HG03558 (cell line): ENCODE data around the gene EFCAB12.
"Not testable (repeated sequence)": the region's sequence is repeated elsewhere in the genome, so short reads cannot be mapped to it uniquely, and the experiment has no call there.

Experiments
- ATAC-seq: cut with Tn5 transposase; IDR thresholded peaks from one replicate; pipeline ENCODE4 v1.9.1; 2021; ENCODE audit warnings: moderate number of reproducible peaks; ENCODE audit not compliant: unreplicated experiment; ENCODE audit errors: extremely low read depth

The EFCAB12 gene

DNA sequence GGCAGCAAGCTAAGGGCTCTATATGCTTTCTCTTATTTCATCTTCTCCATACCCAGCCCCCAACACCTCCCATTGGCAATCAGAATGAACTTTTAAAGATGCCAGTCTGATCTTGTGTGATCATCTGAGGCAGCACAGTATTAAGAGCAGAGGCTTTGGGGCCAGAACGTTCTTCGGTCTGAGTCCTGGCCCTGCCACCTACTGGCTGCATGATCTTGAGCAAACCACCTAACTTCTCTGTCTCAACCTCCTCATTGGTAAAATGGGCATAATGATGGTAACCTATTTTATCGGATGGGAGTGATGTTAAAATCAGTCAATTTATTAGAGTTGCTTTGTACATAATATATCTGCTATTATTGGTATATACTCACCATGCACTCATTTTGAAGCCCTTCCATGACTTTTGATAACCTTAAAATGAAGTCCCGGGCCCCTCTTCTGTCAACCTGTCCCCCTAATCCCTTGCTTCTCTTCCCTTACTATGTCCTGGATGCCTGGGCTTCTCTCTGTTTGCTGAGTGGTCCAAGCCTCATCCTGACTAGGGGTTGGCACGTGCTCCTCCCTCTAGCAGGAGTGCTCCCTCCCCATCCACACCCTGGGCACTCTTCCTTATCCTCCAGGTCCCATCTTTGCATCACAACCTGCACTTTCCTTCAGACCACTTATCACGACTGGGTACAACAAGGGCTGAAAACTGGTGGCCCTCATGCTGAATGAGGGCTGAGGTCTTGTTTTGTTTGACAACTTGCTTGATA is 6.3 kb downstream of the EFCAB12 start:
- no peak for ATAC-seq

- ATAC-seq: no peak
These were observed 7.1 kb downstream of the EFCAB12 start for GRCh38 chr3:129421236-129421883.

DNA sequence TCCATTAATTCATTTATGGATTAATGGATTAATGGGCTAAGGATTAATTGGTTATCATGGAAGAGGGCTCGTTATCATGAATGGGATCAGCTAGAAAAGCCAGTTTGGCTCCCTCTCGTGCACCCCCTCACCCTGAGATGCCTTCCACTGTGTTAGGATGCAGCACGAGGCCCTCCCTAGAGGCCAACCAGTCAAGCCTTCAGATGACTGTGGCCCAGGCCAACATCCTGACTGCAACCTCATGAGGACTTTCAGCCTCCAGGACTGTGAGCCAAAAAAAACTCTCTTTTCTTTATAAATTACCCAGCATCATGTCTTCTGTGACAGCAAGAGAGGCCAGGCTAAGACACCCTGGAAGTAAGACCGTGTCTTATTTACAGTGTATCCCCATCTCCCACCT is 9.0 kb downstream of the EFCAB12 start:
- no peak for ATAC-seq

DNA sequence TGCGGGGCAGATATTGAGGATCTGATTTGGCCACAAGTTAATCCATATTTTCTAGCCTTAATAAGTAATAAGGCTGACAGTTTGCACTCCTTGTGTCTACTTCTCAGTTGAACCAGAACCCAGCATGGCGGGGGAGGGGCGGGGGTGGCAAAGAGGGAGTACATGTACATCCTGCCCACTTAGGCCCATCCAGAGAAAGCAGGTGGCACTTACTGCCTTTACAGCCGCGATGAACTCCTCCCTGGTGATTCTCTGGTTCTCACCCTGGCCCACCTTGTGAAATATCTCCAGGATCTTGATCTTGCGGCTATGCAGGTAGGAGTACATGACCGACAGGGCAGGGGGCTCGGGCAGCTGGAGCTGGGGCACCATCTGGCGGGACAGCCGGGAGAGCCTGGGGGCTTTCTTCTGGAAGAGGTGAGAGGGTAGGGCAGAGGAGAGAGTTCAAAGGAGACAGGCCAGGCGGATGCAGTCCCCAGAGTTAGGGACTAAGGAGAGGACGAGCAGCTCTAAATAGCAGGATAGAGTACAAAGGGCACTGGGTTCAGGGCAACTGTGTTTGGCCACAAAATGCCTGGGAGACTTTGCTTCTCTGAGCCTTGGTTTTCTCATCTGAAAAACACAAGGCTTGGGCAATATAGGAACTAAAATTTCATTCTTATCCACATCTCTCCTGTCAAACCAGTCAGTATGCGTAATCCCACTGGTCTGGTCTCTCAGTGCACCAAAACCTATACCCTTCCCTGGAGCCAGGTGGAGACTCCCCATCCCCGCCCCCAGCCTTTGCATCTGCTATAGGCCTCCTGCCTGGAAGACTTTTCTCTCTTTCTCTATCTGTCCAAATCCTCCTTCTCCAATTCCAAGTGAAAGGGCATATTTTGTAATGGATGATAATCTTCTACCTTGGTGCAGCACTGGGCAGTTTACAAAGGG is 10.1 kb downstream of the EFCAB12 start:
- ATAC-seq: no peak

GRCh38 chr3:129417326-129417725 is 11.1 kb downstream of the EFCAB12 start:
- no peak for ATAC-seq

DNA sequence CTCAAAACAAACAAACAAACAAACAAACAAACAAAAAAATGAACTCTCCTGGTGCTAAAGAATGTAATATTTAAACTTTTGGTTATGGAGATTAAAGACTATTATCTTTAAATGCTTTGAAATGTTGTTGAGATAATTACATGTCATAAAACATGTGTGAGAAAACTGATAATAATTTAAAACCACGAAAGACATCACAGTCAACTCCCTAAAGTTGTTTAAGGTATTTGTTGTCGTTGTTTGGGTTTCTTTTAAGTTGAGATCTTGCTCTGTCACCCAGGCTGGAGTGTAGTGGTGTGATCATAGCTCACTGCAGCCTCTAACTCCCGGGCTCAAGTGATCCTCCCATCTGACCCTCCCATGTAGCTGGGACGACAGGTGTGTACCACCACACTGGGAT is 12.0 kb downstream of the EFCAB12 start:
- no peak for ATAC-seq

DNA sequence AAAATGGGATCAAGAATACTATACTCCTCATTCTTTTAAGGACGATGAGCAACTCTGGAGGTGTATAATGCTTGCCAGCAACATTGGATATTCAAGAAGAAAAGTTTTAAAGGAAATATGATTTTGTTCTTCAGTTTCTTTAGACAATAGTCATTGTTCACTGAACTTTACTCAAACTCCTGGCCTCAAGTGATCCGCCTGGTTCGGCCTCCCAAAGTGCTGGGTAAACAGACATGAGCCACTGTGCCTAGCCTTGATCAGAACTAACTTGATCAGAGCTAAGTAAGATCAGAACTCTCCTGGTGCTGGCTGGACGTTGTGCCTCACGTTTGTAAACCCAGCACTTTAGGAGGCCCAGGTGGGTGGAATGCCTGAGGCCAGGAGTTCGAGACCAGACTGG is 12.6 kb downstream of the EFCAB12 start:
- no peak for ATAC-seq

DNA sequence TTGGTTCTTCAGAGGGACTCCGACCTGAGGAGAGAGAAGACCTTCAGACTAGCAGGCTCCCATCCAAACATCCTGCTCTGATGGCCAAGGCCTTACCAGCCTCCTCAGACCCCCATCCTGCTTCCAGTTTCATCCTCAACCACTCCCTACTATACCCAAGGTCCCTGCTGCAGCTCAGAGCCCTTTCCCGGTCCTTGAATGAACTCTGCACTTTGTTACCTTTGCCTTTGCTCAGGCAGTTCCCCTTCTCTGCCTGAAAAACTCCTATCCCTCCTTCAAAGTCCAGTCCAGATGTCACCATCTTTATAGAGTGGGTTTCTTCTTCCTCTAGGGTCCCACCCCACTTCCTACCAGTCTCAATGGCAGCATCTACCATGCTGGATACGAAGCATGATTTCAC is 13.1 kb downstream of the EFCAB12 start:
- no peak for ATAC-seq

GRCh38 chr3:129413687-129414506 is 14.5 kb downstream of the EFCAB12 start:
- peak; percentile 52 for ATAC-seq

- not testable (repeated sequence) for ATAC-seq
These were observed 15.2 kb downstream of the EFCAB12 start for GRCh38 chr3:129413238-129413637.

DNA sequence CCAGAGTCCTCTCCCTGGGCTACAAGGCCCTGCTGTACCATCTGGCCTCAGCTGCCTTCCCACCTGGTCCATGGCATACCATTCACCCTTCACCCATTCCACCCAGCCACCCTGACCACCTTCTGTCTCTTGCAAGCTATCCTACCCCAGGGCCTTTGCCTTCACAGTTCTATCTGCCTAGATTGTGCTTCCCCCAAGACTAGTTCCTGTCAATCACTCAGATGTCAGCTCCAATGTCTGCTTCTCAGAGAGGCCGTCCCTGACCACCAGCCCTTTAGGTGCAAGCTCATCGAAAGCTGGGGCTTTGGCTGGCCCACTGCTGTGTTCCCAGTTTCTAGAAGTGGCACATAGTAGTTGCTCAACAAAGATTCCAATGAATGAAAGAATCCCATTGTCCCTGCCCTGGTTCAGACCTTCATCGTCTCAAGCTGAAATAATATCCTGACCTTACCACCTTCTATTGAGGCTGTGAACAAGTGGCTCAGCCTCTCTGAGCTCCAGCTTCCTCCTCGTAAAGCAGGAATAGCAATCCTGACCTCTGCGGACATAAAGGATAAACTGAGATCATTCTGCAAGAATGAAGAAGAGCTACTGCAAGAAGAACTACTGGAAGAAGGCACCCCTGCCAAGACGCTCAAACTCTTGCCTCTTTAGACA is 15.8 kb downstream of the EFCAB12 start:
- ATAC-seq: no peak

DNA sequence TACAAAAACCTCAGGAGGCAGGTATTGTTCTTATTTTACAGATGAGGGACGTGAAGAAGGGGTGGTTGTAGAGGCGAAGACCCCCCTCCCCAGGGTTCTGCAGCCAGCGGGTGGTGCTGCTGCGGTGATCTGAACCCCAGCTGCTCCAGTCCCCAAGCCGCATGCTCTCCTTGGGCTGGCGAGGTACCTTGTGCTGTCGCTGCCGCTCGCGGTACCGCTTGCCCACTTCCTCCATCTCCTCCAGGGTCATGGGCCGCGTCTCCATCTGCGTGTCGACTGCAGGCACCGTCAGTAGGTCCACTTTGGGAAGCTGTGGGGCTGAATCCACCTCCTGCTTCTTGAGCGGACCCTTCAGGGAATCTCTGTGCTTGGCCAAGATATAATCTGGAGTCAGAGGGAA is 17.5 kb downstream of the EFCAB12 start:
- no peak for ATAC-seq

DNA sequence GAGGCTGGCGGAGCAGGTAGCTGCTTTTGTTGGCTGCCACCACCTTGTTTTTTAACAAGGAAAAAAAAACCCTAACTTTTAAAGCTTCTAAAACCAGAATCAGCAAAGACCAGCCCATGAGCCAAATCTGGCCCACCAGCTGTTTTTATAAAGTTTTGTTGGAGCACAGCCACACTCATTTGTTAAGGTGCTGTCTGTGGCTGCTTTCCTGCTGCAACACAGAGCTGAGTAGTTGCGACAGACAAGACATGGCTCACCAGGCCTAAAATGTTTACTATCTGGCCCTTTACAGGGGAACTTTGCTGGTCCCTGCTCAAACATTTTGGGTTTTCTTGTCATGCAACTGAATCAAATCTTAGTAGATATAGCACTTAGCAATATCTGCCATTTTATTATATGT is 18.9 kb downstream of the EFCAB12 start:
- ATAC-seq: no peak

DNA sequence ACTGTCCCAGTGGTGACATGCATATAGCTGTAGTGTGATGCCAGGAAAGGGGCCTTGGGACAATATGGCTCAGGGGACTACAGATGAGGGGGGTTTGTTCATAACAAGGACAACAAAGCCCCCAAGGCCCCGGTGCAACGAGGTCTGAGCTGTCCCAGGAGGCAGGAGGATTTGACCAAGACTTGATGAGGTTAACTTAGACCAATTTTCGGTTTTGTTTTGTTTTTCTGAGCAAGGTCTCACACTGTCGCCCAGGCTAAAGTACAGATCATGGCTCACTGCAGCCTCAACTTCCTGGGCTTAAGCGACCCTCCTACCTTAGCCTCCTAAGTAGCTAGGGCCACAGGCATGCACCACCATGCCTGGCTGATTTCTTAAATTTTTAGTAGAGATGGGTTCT is 23.8 kb downstream of the EFCAB12 start:
- ATAC-seq: no peak

- ATAC-seq: no peak
These were observed 24.3 kb downstream of the EFCAB12 start for GRCh38 chr3:129404130-129404529.

DNA sequence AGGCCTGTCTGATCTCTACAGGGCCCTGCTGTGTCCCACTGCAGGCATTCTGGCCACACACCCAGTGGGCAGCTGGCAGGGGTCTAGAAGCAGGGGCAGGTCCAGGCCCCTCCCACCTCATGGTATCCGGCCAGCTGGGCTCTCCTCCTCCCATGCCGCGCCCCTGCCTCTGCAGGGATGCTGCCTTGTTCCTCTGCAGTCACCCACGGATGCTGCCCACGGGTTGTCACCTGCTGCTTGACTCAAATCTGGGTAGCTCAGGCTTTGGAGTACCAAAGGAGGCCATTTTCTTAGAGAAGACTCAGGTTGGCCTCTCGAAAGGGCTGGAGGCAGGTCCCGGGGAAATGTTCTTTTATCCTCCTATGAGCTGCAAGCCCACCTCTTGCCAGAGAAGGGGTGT is 25.0 kb downstream of the EFCAB12 start:
- ATAC-seq: no peak

DNA sequence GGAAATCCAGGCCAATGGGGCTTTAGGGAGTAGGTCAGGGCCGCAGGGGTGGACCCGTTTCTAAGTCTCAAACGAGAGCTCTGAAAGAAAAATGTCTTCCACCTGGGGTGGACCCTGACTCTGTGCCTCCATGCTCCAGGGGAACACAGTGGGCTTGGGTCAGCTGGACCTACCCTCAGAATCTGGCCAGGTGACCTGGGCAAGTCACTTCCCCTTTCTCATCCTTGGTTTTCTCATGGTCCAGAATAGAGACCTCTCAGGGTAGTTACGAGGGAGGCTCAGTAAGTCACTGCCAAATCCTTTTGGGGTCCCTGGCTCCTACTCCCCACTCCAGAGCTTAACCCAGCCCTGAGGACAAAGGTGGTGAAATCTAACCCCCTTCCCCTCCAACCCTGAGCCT is 25.8 kb downstream of the EFCAB12 start:
- no peak for ATAC-seq

GRCh38 chr3:129402210-129402609 is 26.2 kb downstream of the EFCAB12 start:
- no peak for ATAC-seq

DNA sequence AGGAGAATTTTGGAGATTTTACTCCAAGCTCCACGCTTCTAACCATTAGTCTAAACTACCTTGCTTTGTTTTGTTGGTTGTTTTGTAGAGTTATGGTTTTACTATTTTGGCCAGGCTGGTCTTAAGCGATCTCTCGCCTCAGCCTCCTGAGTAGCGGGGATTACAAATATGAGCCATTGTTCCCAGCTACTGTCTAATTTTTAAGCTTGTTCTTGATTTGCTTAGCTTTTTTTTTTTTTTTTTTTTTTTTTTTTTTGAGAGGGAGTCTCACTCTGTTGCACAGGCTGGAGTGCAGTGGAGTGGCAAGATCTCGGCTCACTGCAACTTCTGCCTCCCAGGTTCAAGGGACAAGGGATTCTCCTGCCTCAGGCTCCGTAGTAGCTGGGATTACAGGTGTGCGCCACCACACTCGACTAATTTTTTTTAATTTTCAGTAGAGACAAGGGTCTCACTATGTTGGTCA is 28.5 kb downstream of the EFCAB12 start:
- ATAC-seq: no peak
